ENCODE measurements around the gene TMEM178B.

GRCh38 chr7:141302617-141303016 lies 228.8 kb downstream of the TMEM178B start:
- TF ChIP-seq POLR2A (conservative IDR thresholded peaks at IDR 0.05) (no peak), NCOA2 (IDR thresholded peaks at IDR 0.05; ENCODE audit: partially characterized antibody in 2 of 2) (no peak), NFIC (IDR thresholded peaks at IDR 0.05) (no peak), SPI1 (IDR thresholded peaks at IDR 0.05; ENCODE audit: borderline replicate concordance, low read depth, low read length) (no peak)
